GM12878 (cell line): ENCODE results near the gene NUDT13. TPM values are rescaled to one million over a fixed set of nuclear protein-coding genes. Genes with fewer than 3 reads are reported as not detected.
"Not testable (repeated sequence)": the region's sequence is repeated elsewhere in the genome, so short reads cannot be mapped to it uniquely, and the experiment has no call there.

Experiments
- ATAC-seq: fragments of 200-7000 bp; cut with Tn5 transposase; 3 replicates; pipeline ENCODE4 v1.9.1; 2020; ENCODE audit warnings: mild to moderate bottlenecking, moderate library complexity
- BruUV-seq: library from RNA; stranded (reverse); fragments of 400-500 nt; replicated peaks from 2 replicates; lab custom pipeline; 2021; lab: Mats Ljungman, UMichigan
- CTCF ChIA-PET: fragments of 300-600 bp; sonication (Branson Sonifier 250); formaldehyde crosslinking; extraction: SDS; loops from one replicate; lab custom pipeline; 2021; ENCODE audit warnings: inconsistent platforms; lab: Yijun Ruan, JAX
- POLR2A ChIA-PET: fragments of 350-600 bp; formaldehyde crosslinking; extraction: SDS; loops from one replicate; lab custom pipeline; 2021; ENCODE audit warnings: inconsistent platforms; lab: Charles Lee
- RAD21 ChIA-PET: fragments of 300-600 bp; sonication (Branson Sonifier 250); formaldehyde crosslinking; loops from one replicate; lab custom pipeline; 2023; ENCODE audit warnings: antibody characterized with exemption; ENCODE audit not compliant: unreplicated experiment; lab: Charles Lee
- SMC1A ChIA-PET: fragments of 300-600 bp; sonication (Branson Sonifier 250); formaldehyde crosslinking; loops from one replicate; lab custom pipeline; 2023; ENCODE audit not compliant: unreplicated experiment, uncharacterized antibody; lab: Charles Lee
- DNase-seq: peaks from one replicate; pipeline ENCODE4 v3.0.0-alpha.2; 2011; ENCODE audit warnings: low read depth, low spot score
- FAIRE-seq: peaks from 3 replicates; lab custom pipeline; 2011; peaks lifted over from hg19 to GRCh38; lab: Jason Lieb, UNC
- H2AFZ ChIP-seq: 2 replicates; pipeline ENCODE4 v1.6.0; 2011; ENCODE audit warnings: low read depth, low read length, control low read depth; ENCODE audit not compliant: control insufficient read depth
- H3K27ac ChIP-seq: 2 replicates; pipeline ENCODE4 v1.5.1; 2011; ENCODE audit warnings: control low read depth; ENCODE audit not compliant: control insufficient read depth, insufficient read depth
- H3K27me3 ChIP-seq, 2 experiments: replicated peaks in 1 of 2; 2 replicates each; pipeline versions ENCODE4 v1.6.0 to v1.6.1; 2011; ENCODE audit warnings: low read length in 1 of 2; ENCODE audit not compliant: control insufficient read depth in 2 of 2, insufficient read depth in 2 of 2
- H3K36me3 ChIP-seq, 2 experiments: 2 replicates each; pipeline ENCODE4 v1.5.1; 2011; ENCODE audit warnings: low read length in 1 of 2; ENCODE audit not compliant: control insufficient read depth in 2 of 2, insufficient read depth in 2 of 2
- H3K4me1 ChIP-seq: 2 replicates; pipeline ENCODE4 v1.6.1; 2011; ENCODE audit warnings: mild to moderate bottlenecking, low read length, moderate library complexity, mixed read lengths; ENCODE audit not compliant: control insufficient read depth, insufficient read depth
- H3K4me2 ChIP-seq: 2 replicates; pipeline ENCODE4 v1.6.0; 2011; ENCODE audit warnings: control low read depth; ENCODE audit not compliant: control insufficient read depth, insufficient read depth
- H3K4me3 ChIP-seq: fragments of 200-600 bp; sonication (generic); 2 replicates; pipeline ENCODE4 v1.5.1; 2016
- H3K79me2 ChIP-seq: 2 replicates; pipeline ENCODE4 v1.6.0; 2011; ENCODE audit warnings: low read length; ENCODE audit not compliant: control insufficient read depth, insufficient read depth
- H3K9ac ChIP-seq: 2 replicates; pipeline ENCODE4 v1.8.0; 2011; ENCODE audit warnings: low read length, control low read depth, mixed read lengths; ENCODE audit not compliant: control insufficient read depth, insufficient read depth
- H3K9me3 ChIP-seq: replicated peaks from 3 replicates; pipeline ENCODE4 v1.5.1; 2011; ENCODE audit warnings: mild to moderate bottlenecking, low read length; ENCODE audit not compliant: control insufficient read depth, insufficient read depth
- H4K20me1 ChIP-seq: 2 replicates; pipeline ENCODE4 v1.6.0; 2011; ENCODE audit not compliant: control insufficient read depth, insufficient read depth
- NR2C1 ChIP-seq: fragments of 450-650 bp; IDR thresholded peaks from 2 replicates; pipeline ENCODE4 v1.6.1; 2017; ENCODE audit warnings: antibody characterized with exemption, mild to moderate bottlenecking, moderate library complexity
- POU2F2 ChIP-seq: IDR thresholded peaks from 3 replicates; pipeline ENCODE4 v1.6.1; 2011; ENCODE audit warnings: low read depth, mild to moderate bottlenecking, low read length, borderline replicate concordance
- SMARCA5 ChIP-seq: fragments of 450-650 bp; IDR thresholded peaks from 2 replicates; pipeline ENCODE4 v1.6.1; 2017; ENCODE audit warnings: mild to moderate bottlenecking
- ZBTB40 ChIP-seq: fragments of 450-650 bp; IDR thresholded peaks from 2 replicates; pipeline ENCODE4 v1.6.1; 2016; ENCODE audit warnings: mild to moderate bottlenecking, moderate library complexity, borderline replicate concordance
- WGBS: methylation state at CpG from one replicate; pipeline ENCODE4 v1.1.6; 2016; ENCODE audit warnings: low lambda C conversion rate; ENCODE audit not compliant: insufficient replicate concordance, insufficient coverage; ENCODE audit errors: missing lambda C conversion rate; 5-methylcytosine and 5-hydroxymethylcytosine counted together
- in situ Hi-C: fragments of 300-500 bp; cut with MboI; formaldehyde crosslinking; loops from 9 replicates; pipeline ENCODE4 v1.14.3; 2018; ENCODE audit warnings: mixed read lengths
- intact Hi-C: fragments of 100-400 bp; cut with micrococcal nuclease; formaldehyde crosslinking; loops from one replicate; pipeline ENCODE4 v1.14.2; 2022; ENCODE audit not compliant: unreplicated experiment
- polyA plus RNA-seq, 11 experiments: library from polyadenylated mRNA; depleted of rRNA in 4 of 11; unstranded in 6 of 11; stranded (reverse) in 5 of 11; fragments of >200 nt; fragmentation: Nextera tagmentation in 4 of 11; fragmentation: Illumina TruSeq in 1 of 11; extraction: Ambion mirVana in 4 of 11; extraction: Trizol in 1 of 11; gene quantifications; 1 replicate in 1 of 11; 2 replicates in 10 of 11; pipeline versions ENCODE4 v1.2.1 to v1.2.3, GENCODE V29; 2011 to 2016; ENCODE audit warnings: inconsistent platforms in 2 of 11, missing spikeins in 2 of 11, low read depth in 1 of 11
- total RNA-seq, 4 experiments: library from RNA; depleted of rRNA in 3 of 4; stranded (reverse); fragments of >200 nt in 3 of 4; fragmentation: Illumina TruSeq in 1 of 4; extraction: Trizol in 1 of 4; gene quantifications; 2 replicates each; pipeline versions ENCODE4 v1.2.1 to v1.2.3, GENCODE V29; 2013 to 2021
- TF ChIP-seq, protein P1 (sequence below): fragments of 450-650 bp; IDR thresholded peaks from 2 replicates; pipeline ENCODE4 v1.6.1; 2018; ENCODE audit warnings: mild to moderate bottlenecking, low read depth, moderate library complexity; ENCODE audit not compliant: partially characterized antibody

NUDT13 gene
- total and polyA plus RNA-seq, 10 of the 15 experiments (the other 5 are each of a cell fraction or from before 2014, with no cell fraction given), result 0.72 to 6.1 (median 1.9) TPM

DNA sequence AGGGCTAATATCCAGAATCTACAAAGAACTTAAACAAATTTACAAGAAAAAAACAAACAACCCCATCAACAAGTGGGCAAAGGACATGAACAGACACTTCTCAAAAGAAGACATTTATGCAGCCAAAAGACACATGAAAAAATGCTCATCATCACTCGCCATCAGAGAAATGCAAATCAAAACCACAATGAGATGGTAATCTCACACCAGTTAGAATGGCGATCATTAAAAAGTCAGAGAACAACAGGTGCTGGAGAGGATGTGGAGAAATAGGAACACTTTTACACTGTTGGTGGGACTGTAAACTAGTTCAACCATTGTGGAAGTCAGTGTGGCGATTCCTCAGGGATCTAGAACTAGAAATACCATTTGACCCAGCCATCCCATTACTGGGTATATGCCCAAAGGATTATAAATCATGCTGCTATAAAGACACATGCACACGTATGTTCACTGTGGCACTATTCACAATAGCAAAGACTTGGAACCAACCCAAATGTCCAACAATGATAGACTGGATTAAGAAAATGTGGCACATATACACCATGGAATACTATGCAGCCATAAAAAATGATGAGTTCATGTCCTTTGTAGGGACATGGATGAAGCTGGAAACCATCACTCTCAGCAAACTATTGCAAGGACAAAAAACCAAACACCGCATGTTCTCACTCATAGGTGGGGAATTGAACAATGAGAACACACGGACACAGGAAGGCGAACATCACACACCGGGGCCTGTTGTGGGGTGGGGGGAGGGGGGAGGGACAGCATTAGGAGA is 40.6 kb downstream of the NUDT13 start:
- BruUV-seq, in situ Hi-C loops, ATAC-seq, H3K79me2 ChIP-seq, H2AFZ ChIP-seq, H3K9me3 ChIP-seq, DNase-seq, FAIRE-seq, H3K27me3 ChIP-seq, H3K4me3 ChIP-seq, H3K9ac ChIP-seq, H3K4me2 ChIP-seq, H4K20me1 ChIP-seq, intact Hi-C loops, RAD21 ChIA-PET, H3K27ac ChIP-seq, H3K4me1 ChIP-seq, POLR2A ChIA-PET: not testable (repeated sequence)
- SMC1A ChIA-PET, result interaction anchor here (0.6 kb wide), 1 partner anchor 42 kb away, joined by 4 read pairs; no protein-coding TSS in a partner anchor
- peaks cover 1 to 23% of the 10 kb centered on the region in 2 experiments; a peak in 2 of 4 replicates for H3K36me3 ChIP-seq
- CTCF ChIA-PET, result interaction anchor here (0.8 kb wide), 1 partner anchor 14 kb away, joined by 3 read pairs; no protein-coding TSS in a partner anchor
- 92% methylated on average over 7 of the region's 8 CpGs for WGBS

DNA sequence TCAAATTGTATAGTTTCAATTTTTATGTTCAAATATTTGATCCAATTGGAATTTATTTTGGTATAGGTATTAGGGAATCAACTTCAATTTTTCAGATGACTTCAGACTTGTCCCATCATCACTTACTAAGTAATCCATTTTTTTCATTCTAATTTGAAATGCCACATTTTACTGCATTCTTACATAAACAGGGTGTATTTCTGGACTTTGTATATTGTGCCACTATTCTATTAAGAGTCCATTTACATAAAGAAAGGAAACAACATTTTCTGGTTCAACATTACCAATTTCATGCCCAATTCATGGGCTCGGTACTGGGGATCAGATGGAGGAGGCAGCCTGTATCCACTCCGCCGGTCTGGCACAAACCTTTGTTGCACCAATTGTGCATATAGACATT is 41.8 kb downstream of the NUDT13 start:
- CTCF ChIA-PET, result interaction anchor here (0.6 to 0.8 kb wide), 3 partner anchors 16 to 77 kb away, joined by 3 to 5 read pairs (median 3); no protein-coding TSS in a partner anchor
- TF ChIP-seq POU2F2 (no peak), NR2C1 (no peak), ZBTB40 (no peak), SMARCA5 (no peak)
- TF ChIP-seq, protein P1, sequence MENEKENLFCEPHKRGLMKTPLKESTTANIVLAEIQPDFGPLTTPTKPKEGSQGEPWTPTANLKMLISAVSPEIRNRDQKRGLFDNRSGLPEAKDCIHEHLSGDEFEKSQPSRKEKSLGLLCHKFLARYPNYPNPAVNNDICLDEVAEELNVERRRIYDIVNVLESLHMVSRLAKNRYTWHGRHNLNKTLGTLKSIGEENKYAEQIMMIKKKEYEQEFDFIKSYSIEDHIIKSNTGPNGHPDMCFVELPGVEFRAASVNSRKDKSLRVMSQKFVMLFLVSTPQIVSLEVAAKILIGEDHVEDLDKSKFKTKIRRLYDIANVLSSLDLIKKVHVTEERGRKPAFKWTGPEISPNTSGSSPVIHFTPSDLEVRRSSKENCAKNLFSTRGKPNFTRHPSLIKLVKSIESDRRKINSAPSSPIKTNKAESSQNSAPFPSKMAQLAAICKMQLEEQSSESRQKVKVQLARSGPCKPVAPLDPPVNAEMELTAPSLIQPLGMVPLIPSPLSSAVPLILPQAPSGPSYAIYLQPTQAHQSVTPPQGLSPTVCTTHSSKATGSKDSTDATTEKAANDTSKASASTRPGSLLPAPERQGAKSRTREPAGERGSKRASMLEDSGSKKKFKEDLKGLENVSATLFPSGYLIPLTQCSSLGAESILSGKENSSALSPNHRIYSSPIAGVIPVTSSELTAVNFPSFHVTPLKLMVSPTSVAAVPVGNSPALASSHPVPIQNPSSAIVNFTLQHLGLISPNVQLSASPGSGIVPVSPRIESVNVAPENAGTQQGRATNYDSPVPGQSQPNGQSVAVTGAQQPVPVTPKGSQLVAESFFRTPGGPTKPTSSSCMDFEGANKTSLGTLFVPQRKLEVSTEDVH, result no peak

More for the DNA sequence above, 41.8 kb downstream of the NUDT13 start:
- POLR2A ChIA-PET, result interaction anchor here (0.6 to 0.7 kb wide), 3 partner anchors 12 to 84 kb away, joined by 3 to 5 read pairs (median 4); no protein-coding TSS in a partner anchor
- Histone ChIP-seq H2AFZ (no peak overlapping the region), H3K36me3 (peaks cover under 1 to 22% of the 10 kb centered on the region in 2 experiments; a peak in 2 of 4 replicates), H3K9me3 (no peaks in the 10 kb centered on the region; the same call in 2 of the 3 replicates), H3K79me2 (no peaks in the 10 kb centered on the region), H3K27me3 (no peaks in the 10 kb centered on the region), H3K27ac (no peak overlapping the region), H3K4me1 (no peaks in the 10 kb centered on the region), H4K20me1 (no peaks in the 10 kb centered on the region), H3K4me3 (no peak overlapping the region), H3K4me2 (no peak overlapping the region), H3K9ac (no peak overlapping the region)
- in situ Hi-C loops (no loop called here), intact Hi-C loops (no loop called here)
- 97% methylated on average over 3 of the region's 3 CpGs for WGBS
- ATAC-seq (no peak), DNase-seq (no peak), FAIRE-seq (no peak)
- BruUV-seq, result no TSS peak
- SMC1A ChIA-PET, result interaction anchor here (0.6 to 1.5 kb wide), 2 partner anchors 56 to 117 kb away, joined by 3 read pairs; no protein-coding TSS in a partner anchor
- RAD21 ChIA-PET, result no interaction called here
